SK-N-SH (cell line): ENCODE results near the gene NELFA. TPM values are rescaled to one million over a fixed set of nuclear protein-coding genes. Genes with fewer than 3 reads are reported as not detected.

Experiments
- CTCF ChIA-PET: fragments of 300-600, 350-600 bp; formaldehyde crosslinking; extraction: SDS; loops from one replicate; lab custom pipeline; 2021; lab: Yijun Ruan, JAX
- POLR2A ChIA-PET: fragments of 350-600 bp; sonication (Branson Sonifier 250); formaldehyde crosslinking; extraction: SDS; loops from one replicate; lab custom pipeline; 2020; ENCODE audit warnings: antibody characterized with exemption, inconsistent platforms; lab: Yijun Ruan, JAX
- DNase-seq: peaks from one replicate; pipeline ENCODE4 v3.0.0; 2012
- H2AFZ ChIP-seq: fragments of 200-600 bp; sonication (generic); 2 replicates; pipeline ENCODE4 v1.8.1; 2016; ENCODE audit warnings: antibody characterized with exemption, mild to moderate bottlenecking, low read depth
- H3F3A ChIP-seq: fragments of 200-600 bp; sonication (generic); replicated peaks from 2 replicates; pipeline ENCODE3; 2016; ENCODE audit warnings: antibody characterized with exemption, mild to moderate bottlenecking; ENCODE audit not compliant: insufficient read depth
- H3K27ac ChIP-seq, 2 experiments: fragments of 200-500 bp in 1 of 2; fragments of 200-600 bp in 1 of 2; sonication (Bioruptor generic) in 1 of 2; sonication (generic), shearing (Covaris generic) in 1 of 2; 2 replicates each; pipeline versions ENCODE4 v1.5.1 to v1.6.1; 2014 to 2016; ENCODE audit warnings: low read depth in 2 of 2, inconsistent platforms in 1 of 2, low read length in 1 of 2, mild to moderate bottlenecking in 1 of 2, mixed read lengths in 1 of 2
- H3K27me3 ChIP-seq: fragments of 200-600 bp; sonication (generic), shearing (Covaris generic); 2 replicates; pipeline ENCODE4 v1.6.1; 2016; ENCODE audit warnings: mixed run types; ENCODE audit not compliant: insufficient read depth
- H3K36me3 ChIP-seq, 2 experiments: fragments of 200-500 bp in 1 of 2; fragments of 200-600 bp in 1 of 2; sonication (Bioruptor generic) in 1 of 2; sonication (generic) in 1 of 2; replicated peaks in 1 of 2; 2 replicates each; pipeline versions ENCODE3 to v1.5.1; 2014 to 2016; ENCODE audit warnings: low read length in 1 of 2, mild to moderate bottlenecking in 1 of 2; ENCODE audit not compliant: insufficient read depth in 2 of 2, control insufficient read depth in 1 of 2
- H3K4me1 ChIP-seq, 2 experiments: fragments of 200-500 bp in 1 of 2; fragments of 200-600 bp in 1 of 2; sonication (Bioruptor generic) in 1 of 2; sonication (generic), shearing (Covaris generic) in 1 of 2; 2 replicates each; pipeline versions ENCODE4 v1.5.1 to v1.6.1; 2014 to 2016; ENCODE audit warnings: low read depth in 1 of 2, low read length in 1 of 2, mixed run types in 1 of 2; ENCODE audit not compliant: insufficient read depth in 2 of 2, control insufficient read depth in 1 of 2
- H3K4me2 ChIP-seq: fragments of 200-600 bp; sonication (generic), shearing (Covaris generic); 2 replicates; pipeline ENCODE4 v1.6.1; 2017; ENCODE audit warnings: mixed run types
- H3K4me3 ChIP-seq, 2 experiments: fragments of 200-500 bp in 1 of 2; fragments of 200-600 bp in 1 of 2; sonication (Bioruptor generic) in 1 of 2; sonication (generic), shearing (Covaris generic) in 1 of 2; 2 replicates each; pipeline versions ENCODE4 v1.5.1 to v1.8.1; 2014 to 2016; ENCODE audit warnings: low read depth in 2 of 2, inconsistent platforms in 1 of 2, low read length in 1 of 2, mild to moderate bottlenecking in 1 of 2, mixed read lengths in 1 of 2, moderate library complexity in 1 of 2
- H3K79me2 ChIP-seq: fragments of 200-600 bp; sonication (generic); 2 replicates; pipeline ENCODE4 v1.8.1; 2017; ENCODE audit warnings: mild to moderate bottlenecking; ENCODE audit not compliant: insufficient read depth
- H3K9ac ChIP-seq: fragments of 200-600 bp; sonication (generic); 2 replicates; pipeline ENCODE4 v1.6.1; 2017; ENCODE audit warnings: mixed run types
- H3K9me2 ChIP-seq: fragments of 200-600 bp; sonication (generic); 2 replicates; pipeline ENCODE4 v1.6.1; 2017; ENCODE audit warnings: mixed run types
- H3K9me3 ChIP-seq: fragments of 200-600 bp; sonication (generic); 2 replicates; pipeline ENCODE4 v1.6.1; 2017; ENCODE audit warnings: mixed run types, mild to moderate bottlenecking, moderate library complexity
- H4K20me1 ChIP-seq: fragments of 200-600 bp; sonication (generic); 2 replicates; pipeline ENCODE4 v1.6.1; 2017; ENCODE audit warnings: mild to moderate bottlenecking, mixed run types; ENCODE audit not compliant: insufficient read depth
- CHD2 ChIP-seq: fragments of 150-350 bp; IDR thresholded peaks from 2 replicates; pipeline ENCODE4 v1.6.1; 2018; ENCODE audit warnings: low read length; ENCODE audit not compliant: partially characterized antibody
- ELF1 ChIP-seq: IDR thresholded peaks from 2 replicates; pipeline ENCODE4 v1.4.0; 2012
- FOSL2 ChIP-seq: IDR thresholded peaks from 2 replicates; pipeline ENCODE4 v1.4.0; 2012; ENCODE audit warnings: low read depth, mild to moderate bottlenecking, moderate library complexity, borderline replicate concordance
- FOXM1 ChIP-seq: IDR thresholded peaks from 2 replicates; pipeline ENCODE4 v1.4.0; 2012; ENCODE audit warnings: low read depth, mild to moderate bottlenecking
- GABPA ChIP-seq: IDR thresholded peaks from 2 replicates; pipeline ENCODE4 v1.4.0; 2012; ENCODE audit warnings: low read depth, mild to moderate bottlenecking
- GATA2 ChIP-seq: sonication (generic); formaldehyde crosslinking; IDR thresholded peaks from 2 replicates; pipeline ENCODE4 v1.5.0; 2020; ENCODE audit warnings: mild to moderate bottlenecking, missing genetic modification reagents
- JUND ChIP-seq: IDR thresholded peaks from 2 replicates; pipeline ENCODE4 v1.4.0; 2012
- MXI1 ChIP-seq: IDR thresholded peaks from 2 replicates; pipeline ENCODE4 v1.6.1; 2012; ENCODE audit warnings: mild to moderate bottlenecking, low read depth, low read length, improper control_type of control experiment
- NRF1 ChIP-seq: IDR thresholded peaks from 2 replicates; pipeline ENCODE4 v1.6.1; 2012; ENCODE audit warnings: low read depth, mild to moderate bottlenecking, low read length
- RAD21 ChIP-seq: IDR thresholded peaks from 2 replicates; pipeline ENCODE4 v1.6.1; 2012; ENCODE audit warnings: mild to moderate bottlenecking, low read length
- RFX5 ChIP-seq: IDR thresholded peaks from 2 replicates; pipeline ENCODE4 v1.6.1; 2012; ENCODE audit warnings: mild to moderate bottlenecking, improper control_type of control experiment, low read length
- TAF1 ChIP-seq: IDR thresholded peaks from 2 replicates; pipeline ENCODE4 v1.6.1; 2012; ENCODE audit warnings: low read depth, mild to moderate bottlenecking, low read length, moderate library complexity, borderline replicate concordance
- YY1 ChIP-seq: IDR thresholded peaks from 2 replicates; pipeline ENCODE4 v1.4.0; 2012; ENCODE audit warnings: low read depth, mild to moderate bottlenecking
- whole genome bisulfite sequencing: methylation state at CpG from one replicate; pipeline ENCODE4 v1.1.6; 2017; ENCODE audit warnings: low lambda C conversion rate; 5-methylcytosine and 5-hydroxymethylcytosine counted together
- polyA plus RNA-seq, 3 experiments: library from polyadenylated mRNA; depleted of rRNA; stranded (reverse); fragments of >200 nt; gene quantifications; 2 replicates each; pipeline ENCODE4 v1.2.3, GENCODE V29; 2012
- TF ChIP-seq, protein P1 (sequence below): IDR thresholded peaks from 2 replicates; pipeline ENCODE4 v1.4.0; 2012; ENCODE audit warnings: low read depth
- TF ChIP-seq, protein P2 (sequence below): IDR thresholded peaks from 2 replicates; pipeline ENCODE4 v1.4.0; 2012; ENCODE audit warnings: low read depth, borderline replicate concordance
- TF ChIP-seq, protein P3 (sequence below): fragments of 200-600 bp; sonication (generic); IDR thresholded peaks from 2 replicates; pipeline ENCODE4 v1.6.1; 2017; ENCODE audit warnings: antibody characterized with exemption, mild to moderate bottlenecking, moderate library complexity
- TF ChIP-seq, protein P4 (sequence below): fragments of 150-350 bp; IDR thresholded peaks from 2 replicates; pipeline ENCODE4 v1.6.1; 2016; ENCODE audit warnings: mild to moderate bottlenecking, low read depth, low read length

The NELFA gene
- polyA plus RNA-seq, 1 of the 3 experiments (the other 2 are of a cell fraction) = 26.8 TPM

- Histone ChIP-seq H3K4me3 (no peak overlapping the region), H3K9me2 (no peaks in the 10 kb centered on the region), H3K4me1 (0 out of 4 replicates have a peak, but pooled peaks cover 0 to 1% of the 10 kb centered on the region in 2 experiments), H3K4me2 (no peak overlapping the region), H3F3A (peaks cover 9% of the 10 kb centered on the region), H3K27ac (no peak overlapping the region), H3K36me3 (no peaks in the 10 kb centered on the region), H4K20me1 (no peaks in the 10 kb centered on the region), H3K27me3 (no peaks in the 10 kb centered on the region), H2AFZ (no peak overlapping the region), H3K9me3 (no peaks in the 10 kb centered on the region), H3K79me2 (no peaks in the 10 kb centered on the region), H3K9ac (no peak overlapping the region)
- TF ChIP-seq YY1 (no peak), TAF1 (no peak), FOSL2 (no peak), RAD21 (no peak), FOXM1 (no peak), CHD2 (no peak), RFX5 (no peak), GATA2 (CRISPR knock-in tag) (no peak), GABPA (no peak), JUND (no peak), ELF1 (no peak)
- TF ChIP-seq, protein P1, sequence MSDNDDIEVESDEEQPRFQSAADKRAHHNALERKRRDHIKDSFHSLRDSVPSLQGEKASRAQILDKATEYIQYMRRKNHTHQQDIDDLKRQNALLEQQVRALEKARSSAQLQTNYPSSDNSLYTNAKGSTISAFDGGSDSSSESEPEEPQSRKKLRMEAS = no peak
- TF ChIP-seq, protein P2, sequence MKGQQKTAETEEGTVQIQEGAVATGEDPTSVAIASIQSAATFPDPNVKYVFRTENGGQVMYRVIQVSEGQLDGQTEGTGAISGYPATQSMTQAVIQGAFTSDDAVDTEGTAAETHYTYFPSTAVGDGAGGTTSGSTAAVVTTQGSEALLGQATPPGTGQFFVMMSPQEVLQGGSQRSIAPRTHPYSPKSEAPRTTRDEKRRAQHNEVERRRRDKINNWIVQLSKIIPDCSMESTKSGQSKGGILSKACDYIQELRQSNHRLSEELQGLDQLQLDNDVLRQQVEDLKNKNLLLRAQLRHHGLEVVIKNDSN = no peak
- TF ChIP-seq, protein P3, sequence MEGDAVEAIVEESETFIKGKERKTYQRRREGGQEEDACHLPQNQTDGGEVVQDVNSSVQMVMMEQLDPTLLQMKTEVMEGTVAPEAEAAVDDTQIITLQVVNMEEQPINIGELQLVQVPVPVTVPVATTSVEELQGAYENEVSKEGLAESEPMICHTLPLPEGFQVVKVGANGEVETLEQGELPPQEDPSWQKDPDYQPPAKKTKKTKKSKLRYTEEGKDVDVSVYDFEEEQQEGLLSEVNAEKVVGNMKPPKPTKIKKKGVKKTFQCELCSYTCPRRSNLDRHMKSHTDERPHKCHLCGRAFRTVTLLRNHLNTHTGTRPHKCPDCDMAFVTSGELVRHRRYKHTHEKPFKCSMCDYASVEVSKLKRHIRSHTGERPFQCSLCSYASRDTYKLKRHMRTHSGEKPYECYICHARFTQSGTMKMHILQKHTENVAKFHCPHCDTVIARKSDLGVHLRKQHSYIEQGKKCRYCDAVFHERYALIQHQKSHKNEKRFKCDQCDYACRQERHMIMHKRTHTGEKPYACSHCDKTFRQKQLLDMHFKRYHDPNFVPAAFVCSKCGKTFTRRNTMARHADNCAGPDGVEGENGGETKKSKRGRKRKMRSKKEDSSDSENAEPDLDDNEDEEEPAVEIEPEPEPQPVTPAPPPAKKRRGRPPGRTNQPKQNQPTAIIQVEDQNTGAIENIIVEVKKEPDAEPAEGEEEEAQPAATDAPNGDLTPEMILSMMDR = no peak
- ChIA-PET POLR2A (no interaction called here), CTCF (no interaction called here)
- DNase-seq = no peak
- 80% methylated on average over 4 of the region's 4 CpGs for WGBS
These were observed 6.2 kb upstream of the NELFA start for GRCh38 chr4:2015008-2015407.

GRCh38 chr4:2011583-2011982 lies 2.8 kb upstream of the NELFA start:
- Histone ChIP-seq H4K20me1 (peaks cover 14% of the 10 kb centered on the region), H3K27ac (no peak overlapping the region), H3K9me2 (no peaks in the 10 kb centered on the region), H2AFZ (no peak overlapping the region), H3K27me3 (no peaks in the 10 kb centered on the region), H3K9me3 (no peaks in the 10 kb centered on the region), H3K4me2 (no peak overlapping the region), H3K4me3 (no peak overlapping the region), H3K79me2 (peaks cover 22% of the 10 kb centered on the region), H3K36me3 (no peaks in the 10 kb centered on the region), H3F3A (peaks cover 16% of the 10 kb centered on the region), H3K4me1 (peaks cover 5 to 7% of the 10 kb centered on the region in 2 experiments; a peak in 1 of 4 replicates), H3K9ac (no peak overlapping the region)
- POLR2A ChIA-PET = interaction anchor here (0.6 kb wide), 1 partner anchor 25 kb away, joined by 4 read pairs; no protein-coding TSS in a partner anchor
- WGBS = 95% methylated on average over 3 of the region's 3 CpGs
- TF ChIP-seq, protein P4, sequence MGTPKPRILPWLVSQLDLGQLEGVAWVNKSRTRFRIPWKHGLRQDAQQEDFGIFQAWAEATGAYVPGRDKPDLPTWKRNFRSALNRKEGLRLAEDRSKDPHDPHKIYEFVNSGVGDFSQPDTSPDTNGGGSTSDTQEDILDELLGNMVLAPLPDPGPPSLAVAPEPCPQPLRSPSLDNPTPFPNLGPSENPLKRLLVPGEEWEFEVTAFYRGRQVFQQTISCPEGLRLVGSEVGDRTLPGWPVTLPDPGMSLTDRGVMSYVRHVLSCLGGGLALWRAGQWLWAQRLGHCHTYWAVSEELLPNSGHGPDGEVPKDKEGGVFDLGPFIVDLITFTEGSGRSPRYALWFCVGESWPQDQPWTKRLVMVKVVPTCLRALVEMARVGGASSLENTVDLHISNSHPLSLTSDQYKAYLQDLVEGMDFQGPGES = no peak
- TF ChIP-seq MXI1 (no peak), CHD2 (no peak), NRF1 (no peak), JUND (no peak), RFX5 (no peak)
- TF ChIP-seq, protein P3 = no peak
- no peak for DNase-seq
- CTCF ChIA-PET = no interaction called here
